RWPE2 (cell line): Measurements from ENCODE around the gene DIO1.

Experiments used
- ATAC-seq: fragments of 200-7000 bp; cut with Tn5 transposase; 3 replicates; pipeline ENCODE4 v1.9.1; 2021; ENCODE audit warnings: low read depth
- DNase-seq: peaks from one replicate; pipeline ENCODE4 v3.0.0-alpha.2; 2020; ENCODE audit warnings: low spot score
- H3K27ac ChIP-seq: fragments of 450-650 bp; 2 replicates; pipeline ENCODE4 v1.5.1; 2017; ENCODE audit warnings: mild to moderate bottlenecking; ENCODE audit not compliant: poor library complexity, severe bottlenecking
- H3K27me3 ChIP-seq: fragments of 250-450 bp; sonication (Bioruptor Pico); 2 replicates; pipeline ENCODE4 v1.5.1; 2021; ENCODE audit warnings: mild to moderate bottlenecking, moderate library complexity; ENCODE audit not compliant: insufficient read depth, poor library complexity, severe bottlenecking
- H3K36me3 ChIP-seq: fragments of 250-450 bp; sonication (Bioruptor Pico); 2 replicates; pipeline ENCODE4 v1.5.1; 2020; ENCODE audit warnings: low read depth, mild to moderate bottlenecking, moderate library complexity
- H3K4me1 ChIP-seq: fragments of 250-450 bp; sonication (Bioruptor Pico); 2 replicates; pipeline ENCODE4 v1.5.1; 2021; ENCODE audit warnings: mild to moderate bottlenecking, moderate library complexity; ENCODE audit not compliant: insufficient read depth, poor library complexity, severe bottlenecking
- H3K4me3 ChIP-seq: fragments of 250-450 bp; sonication (Bioruptor Pico); 2 replicates; pipeline ENCODE4 v1.5.1; 2021; ENCODE audit warnings: mild to moderate bottlenecking, moderate library complexity; ENCODE audit not compliant: severe bottlenecking
- H3K9me3 ChIP-seq: fragments of 250-450 bp; sonication (Bioruptor Pico); 2 replicates; pipeline ENCODE4 v1.5.1; 2021; ENCODE audit warnings: mild to moderate bottlenecking, moderate library complexity; ENCODE audit not compliant: severe bottlenecking
- CTCF ChIP-seq: fragments of 450-650 bp; IDR thresholded peaks from one replicate; pipeline ENCODE4 v1.5.1; 2017; ENCODE audit warnings: mild to moderate bottlenecking, moderate library complexity; ENCODE audit not compliant: poor library complexity, severe bottlenecking

Gene DIO1

GRCh38 chr1:53890522-53890941, 3.5 kb upstream of the DIO1 start:
- H3K4me1 ChIP-seq = peaks cover 4% of the 10 kb centered on the region

GRCh38 chr1:53891018-53891417, 3.0 kb upstream of the DIO1 start:
- no peaks in the 10 kb centered on the region for H3K9me3 ChIP-seq

More at GRCh38 chr1:53890522-53890941, 3.5 kb upstream of the DIO1 start:
- no peak for DNase-seq
- TF ChIP-seq CTCF = no peak
- no peaks in the 10 kb centered on the region for H3K9me3 ChIP-seq
- H3K4me3 ChIP-seq = peak overlapping the region; percentile 79
- peak overlapping the region; percentile 56 for H3K27ac ChIP-seq
- H3K36me3 ChIP-seq = no peaks in the 10 kb centered on the region
- no peaks in the 10 kb centered on the region for H3K27me3 ChIP-seq
- no peak for ATAC-seq

GRCh38 chr1:53891678-53892077, 2.3 kb upstream of the DIO1 start:
- no peak for DNase-seq
- peaks cover 5% of the 10 kb centered on the region for H3K4me1 ChIP-seq
- H3K9me3 ChIP-seq = no peaks in the 10 kb centered on the region
- H3K36me3 ChIP-seq = no peaks in the 10 kb centered on the region
- H3K4me3 ChIP-seq = no peak overlapping the region
- ATAC-seq = no peak
- no peaks in the 10 kb centered on the region for H3K27me3 ChIP-seq
- no peak overlapping the region for H3K27ac ChIP-seq
- no peak for TF ChIP-seq CTCF

More at GRCh38 chr1:53891018-53891417, 3.0 kb upstream of the DIO1 start:
- no peak for TF ChIP-seq CTCF
- no peak for ATAC-seq
- Histone ChIP-seq H3K4me3 (no peak overlapping the region), H3K27ac (peak overlapping the region; percentile 56), H3K27me3 (no peaks in the 10 kb centered on the region), H3K36me3 (no peaks in the 10 kb centered on the region), H3K4me1 (peaks cover 4% of the 10 kb centered on the region)
- DNase-seq = no peak

- peaks cover 9% of the 10 kb centered on the region for H3K4me1 ChIP-seq
- ATAC-seq (no peak), DNase-seq (no peak)
- H3K9me3 ChIP-seq = no peaks in the 10 kb centered on the region
- H3K36me3 ChIP-seq = no peaks in the 10 kb centered on the region
- no peak overlapping the region for H3K4me3 ChIP-seq
- TF ChIP-seq CTCF = no peak
- H3K27me3 ChIP-seq = no peaks in the 10 kb centered on the region
- H3K27ac ChIP-seq = no peak overlapping the region
Measured at GRCh38 chr1:53892911-53893310, 1.1 kb upstream of the DIO1 start.

- TF ChIP-seq CTCF = no peak
- Histone ChIP-seq H3K27me3 (no peaks in the 10 kb centered on the region), H3K9me3 (no peaks in the 10 kb centered on the region), H3K36me3 (no peaks in the 10 kb centered on the region), H3K4me3 (no peak overlapping the region), H3K27ac (no peak overlapping the region), H3K4me1 (peaks cover 9% of the 10 kb centered on the region)
- no peak for ATAC-seq
- DNase-seq = no peak
Measured at GRCh38 chr1:53894644-53895043, 657 bp downstream of the DIO1 start.
